ENCODE data around the gene QPRT.

DNA sequence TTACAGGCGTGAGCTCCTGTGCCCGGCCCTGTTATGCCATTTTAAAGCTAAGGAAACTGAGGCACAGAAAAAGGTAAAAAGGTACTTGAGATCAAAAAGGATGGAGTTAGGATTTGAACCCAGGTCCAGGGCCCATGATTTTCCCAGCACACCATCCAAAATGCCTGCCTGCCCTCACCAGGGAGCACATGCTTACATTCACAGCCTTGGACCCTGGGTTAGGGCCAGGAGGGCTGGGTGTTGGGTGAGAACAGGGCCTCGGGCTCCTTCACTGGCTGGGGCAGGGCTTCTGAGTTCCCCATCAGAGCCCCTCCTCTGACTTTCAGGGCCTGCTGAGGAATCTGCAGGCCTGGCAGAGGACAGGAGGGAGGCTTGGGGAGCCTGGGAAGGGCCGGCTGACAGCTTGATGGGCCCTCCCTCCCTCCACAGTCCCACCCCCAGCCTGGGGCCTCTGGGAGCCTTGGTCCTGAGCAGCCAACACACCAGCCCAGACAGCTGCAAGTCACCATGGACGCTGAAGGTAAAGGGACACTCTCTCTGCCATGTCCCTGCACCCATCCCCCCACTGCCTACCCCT is at the start of gene QPRT:
- TF ChIP-seq ZNF384 (IDR thresholded peaks at IDR 0.05) = no peak
- no peak for TF ChIP-seq FOXK2 (IDR thresholded peaks at IDR 0.05)
- TF ChIP-seq SP1 (IDR thresholded peaks at IDR 0.05) = no peak
- no peak for TF ChIP-seq NFRKB (IDR thresholded peaks at IDR 0.05)
- TF ChIP-seq FOXA1 (IDR thresholded peaks at IDR 0.05) = no peak
- TF ChIP-seq ELF4 (IDR thresholded peaks at IDR 0.05) = no peak
- no peak for TF ChIP-seq L3MBTL2 (conservative IDR thresholded peaks at IDR 0.05)
- TF ChIP-seq BHLHE40 (IDR thresholded peaks at IDR 0.05; ENCODE audit: borderline replicate concordance) = no peak
- TF ChIP-seq SUZ12 (IDR thresholded peaks at IDR 0.05) = no peak
- TF ChIP-seq TARDBP (IDR thresholded peaks at IDR 0.05) = no peak
